HG03558 (cell line): ENCODE measurements around the gene LANCL3.
A peak's percentile ranks its signal among the peaks of the same experiment; 100 is the strongest.

Source experiments
- ATAC-seq: cut with Tn5 transposase; IDR thresholded peaks from one replicate; pipeline ENCODE4 v1.9.1; 2021; ENCODE audit warnings: moderate number of reproducible peaks; ENCODE audit not compliant: unreplicated experiment; ENCODE audit errors: extremely low read depth

LANCL3 gene

GRCh38 chrX:37677765-37678164 lies 106.3 kb downstream of the LANCL3 start:
- ATAC-seq = peak; percentile 44

- no peak for ATAC-seq
These were observed 107.1 kb downstream of the LANCL3 start for GRCh38 chrX:37678574-37678973.

- ATAC-seq = no peak
These were observed 107.8 kb downstream of the LANCL3 start for GRCh38 chrX:37679230-37679629.

GRCh38 chrX:37679888-37680287 lies 108.4 kb downstream of the LANCL3 start:
- ATAC-seq = no peak

GRCh38 chrX:37684426-37684825 lies 113.0 kb downstream of the LANCL3 start:
- no peak for ATAC-seq

- no peak for ATAC-seq
These were observed 113.5 kb downstream of the LANCL3 start for GRCh38 chrX:37684973-37685372.

GRCh38 chrX:37685381-37686359 lies 114.2 kb downstream of the LANCL3 start, which contains the start of gene XK:
Gene XK (plus strand): TSS chrX:37685791. CDS start chrX:37685962, 171 bp downstream.
- ATAC-seq = no peak

GRCh38 chrX:37686369-37686995 lies 115.0 kb downstream of the LANCL3 start:
- ATAC-seq = no peak

- no peak for ATAC-seq
These were observed 115.5 kb downstream of the LANCL3 start for GRCh38 chrX:37686996-37687395.

GRCh38 chrX:37690119-37690518 lies 118.7 kb downstream of the LANCL3 start:
- ATAC-seq = no peak

- ATAC-seq = no peak
These were observed 121.5 kb downstream of the LANCL3 start for GRCh38 chrX:37692918-37693317.

- ATAC-seq = no peak
These were observed 125.8 kb downstream of the LANCL3 start for GRCh38 chrX:37697169-37697760.

- ATAC-seq = no peak
These were observed 130.1 kb downstream of the LANCL3 start for GRCh38 chrX:37701588-37701987.

- no peak for ATAC-seq
These were observed 140.5 kb downstream of the LANCL3 start for GRCh38 chrX:37711991-37712390.

GRCh38 chrX:37712458-37712857 lies 141.0 kb downstream of the LANCL3 start:
- peak; percentile 64 for ATAC-seq

GRCh38 chrX:37714479-37714878 lies 143.0 kb downstream of the LANCL3 start:
- ATAC-seq = no peak

GRCh38 chrX:37716602-37717001 lies 145.1 kb downstream of the LANCL3 start:
- no peak for ATAC-seq

- ATAC-seq = no peak
These were observed 146.2 kb downstream of the LANCL3 start for GRCh38 chrX:37717708-37718107.

- ATAC-seq = no peak
These were observed 151.1 kb downstream of the LANCL3 start for GRCh38 chrX:37722595-37722994.

- ATAC-seq = no peak
These were observed 154.9 kb downstream of the LANCL3 start for GRCh38 chrX:37726346-37726745.
